Dermis microvascular lymphatic vessel endothelial cell (primary cell): ENCODE measurements around the gene CDK19. TPM values are rescaled to one million over a fixed set of nuclear protein-coding genes. Genes with fewer than 3 reads are reported as not detected.
A peak's percentile ranks its signal among the peaks of the same experiment; 100 is the strongest.

Experiments
- DNase-seq, 2 donors: peaks; one replicate each; pipeline versions ENCODE4 v3.0.0 to v3.0.0-alpha.2; 2010; ENCODE audit warnings: low read depth in 2 of 2
- total RNA-seq: library from RNA; depleted of rRNA; stranded (reverse); fragments of >200 nt; gene quantifications from 2 replicates; pipeline ENCODE4 v1.2.1, GENCODE V29; 2014

CDK19 gene
- total RNA-seq, 1 donor from 2014 or later = 6.8 TPM

DNA sequence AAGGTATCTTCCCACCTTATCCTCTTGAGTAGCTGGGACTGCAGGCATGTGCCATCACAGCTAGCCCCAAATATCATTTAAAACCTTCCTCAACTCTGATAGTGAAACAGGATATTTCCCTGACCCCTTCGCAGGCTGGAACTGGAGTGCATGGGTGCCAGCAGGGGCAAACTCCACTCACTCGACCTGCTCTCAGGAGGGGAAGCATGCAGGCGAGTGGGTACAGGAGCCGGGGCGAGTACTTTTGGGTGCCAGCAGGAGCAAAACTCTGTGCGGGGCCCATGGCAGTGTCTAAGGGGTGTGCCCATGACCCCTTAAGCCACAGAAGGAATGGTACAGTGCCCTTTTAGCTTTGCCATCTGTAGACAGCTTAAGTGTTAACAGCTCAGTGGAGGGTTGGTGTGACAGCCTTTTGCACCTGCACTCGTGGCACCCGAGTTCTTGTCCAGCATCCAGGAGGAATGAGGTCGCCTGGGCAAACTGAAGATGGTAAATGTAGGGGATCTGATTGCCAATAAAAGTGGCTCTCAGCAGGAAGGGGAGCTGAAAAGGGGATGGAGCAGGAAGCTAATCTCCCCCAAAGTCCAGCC is 155.1 kb downstream of the CDK19 start:
- no peak for DNase-seq

DNA sequence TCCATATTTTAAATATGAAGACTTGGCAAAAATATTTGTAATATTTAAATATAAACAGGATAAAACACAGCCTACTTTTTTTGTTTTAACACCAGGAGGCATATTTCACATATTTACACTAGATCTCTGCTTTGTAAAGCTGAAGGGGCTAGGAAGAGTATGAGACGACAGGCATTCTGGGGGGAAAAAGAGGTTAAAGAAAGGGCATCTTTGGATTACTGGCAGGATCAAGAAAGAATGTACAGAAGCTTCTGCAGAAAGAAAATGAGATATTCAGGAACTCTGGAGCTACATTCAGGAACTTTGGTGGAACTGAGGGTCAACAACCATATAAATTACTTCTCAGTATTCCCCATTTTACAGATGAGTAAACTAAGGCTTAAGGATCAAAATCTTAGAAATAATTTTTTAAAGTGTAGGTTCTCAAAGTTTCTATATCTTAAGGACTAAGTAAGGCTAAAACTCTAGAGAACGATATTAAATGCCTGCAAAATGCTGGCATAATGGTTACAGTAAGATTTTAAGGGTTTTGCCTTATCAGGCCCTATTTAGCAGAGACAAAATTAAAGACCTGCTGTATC is 156.5 kb downstream of the CDK19 start:
- no peak for DNase-seq

DNA sequence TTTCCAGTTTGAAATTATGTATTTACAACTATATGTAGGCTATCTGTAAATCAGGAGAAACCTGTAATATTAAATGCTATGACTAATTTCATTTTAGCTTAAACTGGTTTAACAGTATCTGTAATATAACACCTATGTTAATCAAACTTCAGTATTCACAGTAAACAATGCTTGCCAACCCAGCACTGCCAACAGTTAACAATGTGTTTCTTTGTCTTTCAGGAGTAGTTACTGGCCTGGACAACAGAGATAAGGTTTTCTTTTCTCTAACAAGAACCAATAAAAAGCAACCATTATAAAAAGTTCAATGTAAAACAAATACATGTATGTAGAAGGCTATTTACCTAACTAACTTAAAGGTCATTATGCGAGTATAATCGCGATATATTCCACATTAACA is 158.8 kb downstream of the CDK19 start:
- DNase-seq = peak in 1 of 2 donors; percentile 54

DNA sequence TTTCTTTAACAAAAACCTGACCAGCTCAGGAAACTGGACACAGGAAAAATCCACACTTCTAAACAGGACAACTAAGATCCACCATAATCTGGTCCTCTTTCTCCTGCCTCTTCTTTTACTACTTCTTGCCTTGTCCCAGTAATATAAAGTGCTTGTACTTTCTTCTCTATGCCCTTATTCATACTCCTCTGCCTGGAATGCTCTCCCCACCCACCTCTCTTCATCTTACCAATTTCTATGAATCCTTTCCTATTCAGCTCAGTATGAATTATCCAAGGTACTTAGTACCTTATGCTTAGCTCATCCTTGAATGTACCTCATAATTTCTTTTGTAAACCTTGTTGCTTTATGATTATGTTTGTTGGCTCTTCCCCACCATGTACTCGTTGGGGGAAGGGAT is 159.4 kb downstream of the CDK19 start:
- DNase-seq = no peak

DNA sequence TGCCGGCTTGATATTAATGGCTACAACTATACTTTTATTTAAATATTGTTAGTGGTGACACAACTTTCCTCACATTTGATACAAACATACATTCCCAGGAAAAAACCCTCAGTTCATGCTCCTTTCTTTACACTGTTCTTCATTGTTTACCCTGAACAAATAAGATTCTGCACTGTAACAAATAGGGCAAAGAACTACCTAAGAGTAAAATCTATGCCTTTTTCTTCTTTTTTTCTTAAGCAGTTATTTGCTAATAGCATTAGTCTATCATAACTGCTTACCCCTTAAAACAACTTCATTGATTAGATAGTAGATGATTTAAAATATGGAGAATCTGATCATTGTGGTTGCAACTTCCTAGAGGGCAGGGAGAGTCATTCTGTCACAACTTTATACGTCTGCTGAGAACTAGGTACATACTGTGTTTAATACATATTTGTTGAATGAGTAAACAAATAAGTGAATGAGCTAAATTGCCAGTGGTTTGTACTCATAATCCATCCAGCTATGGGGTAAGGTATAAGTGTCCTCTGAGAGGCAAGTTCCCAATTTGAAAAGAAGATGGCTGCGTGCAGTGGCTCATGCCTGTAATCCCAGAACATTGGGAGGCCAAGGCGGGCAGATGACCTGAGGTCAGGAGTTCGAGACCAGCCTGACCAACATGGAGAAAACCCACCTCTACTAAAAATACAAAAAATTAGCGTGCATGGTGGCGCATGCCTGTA is 161.0 kb downstream of the CDK19 start:
- no peak for DNase-seq

DNA sequence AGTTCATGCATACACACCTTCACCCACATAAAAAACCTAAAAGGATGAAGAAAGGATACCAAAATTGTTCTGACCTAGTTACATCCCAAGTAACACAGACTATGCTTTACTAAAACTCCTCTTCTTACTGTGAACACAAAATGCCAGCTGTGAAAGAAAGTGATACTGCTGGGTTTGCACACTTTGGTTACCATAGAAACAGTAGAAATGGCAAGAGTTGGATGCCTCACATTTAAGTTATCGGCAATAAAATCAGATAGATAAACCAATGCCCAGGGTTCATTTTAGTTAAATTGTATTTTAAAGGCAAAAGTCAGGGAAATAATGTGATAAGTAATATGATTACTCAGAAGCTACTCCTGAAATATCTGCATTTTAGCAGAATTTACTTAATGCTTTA is 161.9 kb downstream of the CDK19 start:
- DNase-seq = no peak

DNA sequence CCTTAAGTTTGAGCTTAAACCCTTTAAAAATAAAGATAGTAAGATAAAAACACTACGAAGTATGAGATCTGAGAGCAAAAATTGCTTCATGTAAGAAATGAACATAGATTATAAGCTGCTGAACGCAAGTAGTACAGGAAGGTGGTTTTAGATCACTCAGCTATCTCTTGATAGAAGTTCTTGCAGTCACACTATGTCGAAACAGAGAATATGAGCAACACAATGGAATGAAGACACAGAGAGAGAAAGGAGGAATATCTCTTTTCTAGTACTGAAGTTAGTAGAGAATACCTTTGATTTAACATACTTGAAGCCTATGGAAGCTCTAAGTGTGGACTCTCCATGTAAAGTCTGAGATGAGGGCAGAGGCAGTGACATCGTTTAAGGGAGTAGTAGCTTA is 162.7 kb downstream of the CDK19 start:
- DNase-seq = no peak

DNA sequence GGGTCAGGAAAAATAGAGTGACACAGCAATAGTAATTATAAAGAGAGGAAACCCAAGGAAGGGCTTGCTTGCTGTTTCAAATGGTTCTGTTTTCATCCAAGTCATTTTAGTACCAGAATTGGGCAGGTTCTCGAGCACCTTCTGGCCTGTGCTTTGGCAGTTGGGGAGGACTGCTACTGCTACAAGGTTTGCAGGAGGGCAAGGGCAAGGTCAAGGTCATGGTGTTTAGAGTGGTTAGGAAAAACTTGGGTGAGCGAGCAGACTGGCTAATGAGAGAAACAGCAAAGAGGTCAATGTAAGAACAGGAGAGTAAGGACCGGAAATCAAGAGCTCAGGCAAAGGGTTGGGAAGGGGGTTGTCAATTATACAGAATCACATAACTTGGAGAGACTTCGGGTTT is 164.5 kb downstream of the CDK19 start:
- DNase-seq = no peak

DNA sequence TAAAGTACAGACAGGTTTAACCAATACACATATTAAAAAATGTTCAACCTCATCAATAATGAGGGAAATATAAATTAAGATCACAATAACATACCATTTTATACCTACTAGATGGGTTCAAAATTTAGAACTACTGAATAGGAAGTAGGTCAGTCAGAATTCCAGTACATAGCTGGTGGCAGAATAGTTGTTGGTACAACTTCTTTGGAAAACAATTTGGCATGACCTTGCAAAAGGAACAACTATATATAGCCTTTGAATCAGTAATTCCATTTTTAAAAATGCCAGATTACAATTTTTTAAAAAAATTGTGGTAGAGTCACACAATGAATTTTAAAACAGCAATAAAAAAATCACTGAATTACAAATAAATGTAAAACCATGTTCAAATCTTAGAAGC is 165.6 kb downstream of the CDK19 start:
- DNase-seq = no peak

DNA sequence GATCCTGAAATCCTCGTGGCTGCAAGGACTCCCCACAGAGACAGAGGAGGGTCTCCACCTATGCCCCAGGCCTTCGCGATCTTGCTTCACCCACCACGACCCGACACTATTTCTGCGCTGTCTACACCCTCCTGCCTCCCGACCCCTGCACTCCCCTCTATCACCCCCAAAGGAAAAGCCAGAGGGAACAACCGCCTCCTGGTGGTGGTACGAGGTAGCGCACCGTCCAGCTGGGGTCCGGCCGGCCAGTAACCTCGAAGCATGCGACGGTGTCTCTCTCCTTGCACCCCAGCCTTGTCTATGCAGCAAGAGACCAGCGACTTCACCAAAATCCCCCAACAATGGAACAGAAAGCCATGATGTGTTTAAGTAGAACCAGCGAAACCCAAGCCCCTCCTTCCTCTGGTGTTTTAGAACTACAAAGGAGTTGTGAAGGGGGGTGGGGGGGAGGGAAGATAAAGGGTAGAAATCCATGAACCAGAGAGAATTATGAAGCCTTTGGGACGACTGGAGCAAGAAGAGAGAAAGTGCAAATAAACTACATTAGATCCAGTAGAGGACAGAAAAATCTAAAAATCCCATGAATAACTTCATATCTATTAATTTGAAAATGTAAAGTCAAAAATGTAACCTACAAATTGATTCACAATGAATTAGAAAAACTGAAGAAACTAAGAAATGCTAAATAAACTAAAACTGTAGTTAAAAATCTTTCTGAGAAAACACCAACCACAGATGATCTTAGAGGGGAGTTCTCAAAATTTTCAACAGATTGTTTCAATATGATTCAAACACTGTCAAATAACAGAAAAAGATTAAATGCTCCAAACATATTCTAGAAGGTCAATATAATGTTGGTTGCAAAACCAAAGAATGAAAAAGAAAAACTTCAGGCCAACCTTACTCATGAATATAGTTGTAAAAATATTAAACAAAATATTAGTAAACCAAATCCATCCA is 168.0 kb downstream of the CDK19 start:
- no peak for DNase-seq

DNA sequence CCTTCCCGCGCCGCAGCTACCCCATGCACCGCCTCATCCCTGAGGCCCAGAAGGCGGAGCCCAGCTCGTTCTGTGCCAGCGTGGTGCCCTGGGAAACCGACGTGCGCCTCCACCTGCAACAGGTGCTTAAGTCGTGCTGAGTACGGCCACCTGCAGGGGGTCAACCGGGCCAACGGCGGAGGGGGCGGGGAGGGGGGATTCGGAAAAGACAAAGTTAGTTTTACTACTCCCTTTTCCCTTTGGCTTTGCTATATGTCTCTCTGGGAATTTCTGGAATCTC is 168.9 kb downstream of the CDK19 start:
- DNase-seq = no peak

DNA sequence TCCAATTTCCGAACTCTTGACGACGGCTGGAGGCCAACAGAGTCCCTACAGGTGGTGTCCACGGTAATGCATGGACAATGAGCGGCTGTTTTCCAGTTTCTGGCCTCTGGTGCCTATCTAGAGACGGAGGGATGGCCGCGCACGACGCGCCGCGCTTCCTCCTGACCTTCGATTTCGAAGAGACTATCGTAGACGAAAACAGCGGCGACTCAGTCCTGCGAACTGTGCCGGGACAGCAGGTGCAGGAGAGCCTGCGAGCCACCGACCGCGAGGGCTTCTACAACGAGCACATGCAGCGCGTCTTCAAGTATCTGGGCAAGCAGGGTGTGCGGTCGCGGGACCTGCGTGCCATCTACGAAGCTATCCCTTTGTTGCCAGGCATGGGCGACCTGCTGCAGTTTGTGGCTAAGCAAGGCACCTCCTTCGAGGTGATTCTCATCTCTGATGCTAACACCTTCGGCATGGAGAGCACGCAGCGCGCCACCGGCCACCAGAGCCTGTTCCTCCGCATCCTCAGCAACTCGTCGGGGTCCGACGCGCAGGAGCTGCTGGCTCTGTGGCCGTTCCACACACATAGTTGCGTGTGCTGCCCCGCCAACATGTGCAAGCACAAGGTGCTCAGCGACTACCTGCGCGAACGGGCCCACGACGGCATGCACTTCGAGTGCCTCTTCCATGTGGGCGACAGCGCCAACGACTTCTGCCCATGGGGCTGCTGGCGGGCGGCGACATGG is 169.4 kb downstream of the CDK19 start:
- DNase-seq = no peak

DNA sequence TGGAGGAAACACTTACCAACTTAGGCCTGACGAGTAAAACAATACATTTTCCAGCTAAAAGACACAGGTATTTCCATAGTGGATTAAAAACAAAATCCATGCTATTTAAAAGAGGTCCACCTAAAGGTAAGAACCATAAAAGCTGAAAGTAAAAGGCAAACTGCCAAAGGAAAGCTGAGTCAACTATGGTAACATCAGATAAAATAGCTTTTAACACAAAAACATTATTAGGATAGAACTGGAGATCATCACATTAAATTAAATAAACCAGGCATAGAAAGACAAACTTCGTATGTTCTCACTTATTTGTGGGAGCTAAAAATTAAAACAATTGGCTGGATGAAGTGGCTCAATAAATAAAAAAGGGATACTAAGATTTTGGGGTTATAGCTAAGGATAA is 172.1 kb downstream of the CDK19 start:
- DNase-seq = no peak

DNA sequence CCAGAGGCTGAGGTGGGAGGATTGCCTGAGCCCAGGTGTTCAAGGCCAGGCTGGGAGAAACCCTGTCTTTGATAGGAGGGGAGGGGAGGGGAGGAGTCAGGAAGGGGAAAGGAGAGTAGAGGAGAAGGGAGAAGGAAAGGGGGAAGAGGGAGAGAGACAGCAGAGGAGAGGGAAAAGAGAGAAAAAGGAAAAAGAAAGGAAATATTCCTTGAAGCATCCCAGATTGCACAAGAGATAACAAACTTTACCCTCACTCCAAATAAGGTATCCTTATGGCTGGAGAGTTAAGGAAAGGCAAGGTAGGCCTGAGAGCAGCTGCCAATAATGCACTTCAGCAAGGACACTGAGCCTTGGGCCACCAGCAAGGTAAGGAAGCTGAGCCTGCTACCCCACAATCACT is 172.6 kb downstream of the CDK19 start:
- DNase-seq = no peak

DNA sequence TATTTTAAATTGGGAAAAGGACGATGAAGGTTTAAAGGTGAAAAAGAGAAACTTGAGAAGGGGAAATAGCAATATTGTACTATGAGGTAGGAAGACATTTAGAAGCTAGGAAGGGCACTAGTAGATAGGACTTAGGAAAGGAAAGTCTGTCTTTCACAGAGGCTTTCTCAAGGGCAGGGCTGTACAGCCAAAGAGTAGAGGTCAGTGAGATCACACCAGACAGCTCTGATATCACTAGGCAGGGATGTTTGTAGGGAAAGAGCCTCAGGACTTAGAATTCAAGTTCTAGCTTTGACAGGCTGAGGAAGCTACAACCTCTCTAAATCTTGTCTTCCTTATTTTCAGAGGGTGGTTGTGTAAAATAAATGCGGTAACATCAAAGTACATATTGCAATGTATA is 178.5 kb downstream of the CDK19 start:
- DNase-seq = no peak

DNA sequence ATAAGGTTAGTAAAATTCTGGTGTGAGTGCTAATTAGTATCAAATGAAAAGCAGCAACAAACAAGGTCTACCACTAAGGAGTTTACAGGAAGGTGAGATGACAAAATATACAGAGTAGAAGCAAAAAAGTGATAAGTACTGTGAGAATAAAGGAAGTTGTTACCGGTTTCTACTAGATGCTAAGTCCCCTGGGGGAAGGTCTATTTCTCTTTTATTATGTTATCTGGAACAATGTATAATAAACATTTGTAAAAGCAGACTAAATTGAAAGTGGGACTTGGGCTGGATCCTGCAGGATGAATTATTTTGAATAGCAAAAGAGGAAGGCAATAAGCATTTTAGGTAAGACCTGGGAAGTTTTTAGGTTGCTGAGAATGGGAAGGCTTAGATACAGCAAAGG is 180.2 kb downstream of the CDK19 start:
- no peak for DNase-seq

DNA sequence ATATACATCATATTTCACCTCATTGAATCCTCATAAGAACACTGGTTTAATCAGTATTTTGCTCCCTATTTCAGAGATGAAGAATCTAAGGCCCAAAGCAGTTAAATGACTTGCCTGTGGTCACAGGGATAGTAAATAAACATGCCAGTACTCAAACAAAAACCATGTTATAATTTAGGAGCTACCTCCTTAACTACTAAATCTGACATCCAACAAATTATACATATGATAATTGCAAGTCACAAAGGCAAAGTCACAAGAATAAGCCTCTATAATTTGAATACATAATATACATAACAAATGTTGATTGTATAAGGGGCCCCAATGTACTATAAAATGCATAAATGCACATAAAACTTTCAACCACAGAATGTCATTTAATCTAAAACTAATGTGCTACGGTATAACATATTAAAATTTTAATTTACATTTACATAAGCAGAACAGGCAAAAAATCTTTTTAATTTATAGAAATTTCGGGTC is 181.5 kb downstream of the CDK19 start:
- DNase-seq = no peak

DNA sequence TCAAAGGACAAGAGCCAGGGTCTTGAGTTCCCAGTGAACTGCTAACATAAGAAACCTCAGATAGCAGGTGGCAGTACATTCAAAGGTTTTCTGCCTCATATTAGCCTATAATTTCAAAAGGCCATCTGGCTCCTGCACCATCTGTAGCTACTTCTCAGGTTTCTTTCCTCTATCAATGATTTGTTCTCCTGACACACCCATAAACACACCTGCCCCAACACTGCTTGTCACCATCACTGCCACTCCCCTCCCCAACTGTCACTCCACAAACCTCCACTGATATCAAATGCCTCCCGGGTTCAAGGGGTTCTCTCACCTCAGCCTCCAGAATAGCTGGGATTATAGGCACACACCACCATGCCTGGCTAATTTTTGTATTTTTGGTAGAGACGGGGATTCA is 186.1 kb downstream of the CDK19 start:
- no peak for DNase-seq

DNA sequence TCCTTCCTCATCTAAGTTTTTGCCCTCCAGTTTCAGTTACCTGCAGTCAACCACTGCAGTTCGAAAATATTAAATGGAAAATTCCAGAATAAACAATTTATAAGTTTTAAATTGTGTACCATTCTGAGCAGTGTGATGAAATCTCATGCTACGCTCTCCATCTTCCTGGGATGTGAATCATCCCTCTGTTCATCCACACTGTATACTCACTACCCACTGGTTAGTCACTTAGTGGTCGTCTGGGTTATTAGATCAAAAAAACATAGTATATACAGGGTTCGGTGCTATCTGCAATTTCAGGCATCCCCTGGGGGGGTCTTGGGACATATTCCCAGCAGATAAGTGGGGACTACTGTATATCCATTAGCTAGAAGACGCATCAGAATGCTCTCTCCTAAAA is 186.9 kb downstream of the CDK19 start:
- DNase-seq = no peak

DNA sequence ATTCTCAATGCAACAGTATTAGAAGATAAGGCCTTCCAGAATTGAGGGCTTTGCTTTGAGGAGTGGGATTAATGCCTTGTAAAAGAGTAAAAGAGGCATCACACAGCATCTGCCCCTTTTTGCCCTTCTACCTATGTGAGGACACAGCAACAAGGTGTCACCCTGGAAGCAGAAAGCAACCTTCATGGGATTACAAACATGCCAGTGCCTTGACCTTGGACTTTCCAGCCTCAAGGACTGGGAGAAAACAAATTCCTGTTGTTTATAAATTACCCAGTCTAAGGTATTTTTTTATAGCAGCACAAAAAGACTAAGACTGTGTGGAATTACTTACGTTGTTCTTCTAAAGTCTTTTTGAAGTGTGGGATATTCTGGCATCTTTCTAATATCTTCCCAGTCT is 188.8 kb downstream of the CDK19 start:
- no peak for DNase-seq

DNA sequence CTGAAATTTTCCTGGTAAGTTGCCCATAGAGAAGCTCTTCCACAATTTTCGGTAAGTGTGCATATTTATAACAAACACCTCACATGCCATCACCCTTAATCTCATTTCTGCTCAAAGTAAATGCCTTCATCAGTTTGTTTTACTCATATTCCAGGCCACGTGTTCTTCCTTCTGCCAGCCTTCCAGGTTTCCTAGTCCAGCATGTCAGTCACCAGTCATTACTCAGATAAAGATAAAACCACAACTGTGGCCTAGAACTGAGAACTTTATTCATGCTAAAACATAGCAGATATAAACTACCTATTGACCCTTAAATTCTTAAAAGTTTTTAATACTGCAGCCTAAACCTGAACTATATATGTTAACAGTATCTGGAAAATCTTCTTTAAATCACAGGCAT is 189.4 kb downstream of the CDK19 start:
- DNase-seq = no peak
